ENCODE data around the gene DLST.

- TF ChIP-seq, protein P1, sequence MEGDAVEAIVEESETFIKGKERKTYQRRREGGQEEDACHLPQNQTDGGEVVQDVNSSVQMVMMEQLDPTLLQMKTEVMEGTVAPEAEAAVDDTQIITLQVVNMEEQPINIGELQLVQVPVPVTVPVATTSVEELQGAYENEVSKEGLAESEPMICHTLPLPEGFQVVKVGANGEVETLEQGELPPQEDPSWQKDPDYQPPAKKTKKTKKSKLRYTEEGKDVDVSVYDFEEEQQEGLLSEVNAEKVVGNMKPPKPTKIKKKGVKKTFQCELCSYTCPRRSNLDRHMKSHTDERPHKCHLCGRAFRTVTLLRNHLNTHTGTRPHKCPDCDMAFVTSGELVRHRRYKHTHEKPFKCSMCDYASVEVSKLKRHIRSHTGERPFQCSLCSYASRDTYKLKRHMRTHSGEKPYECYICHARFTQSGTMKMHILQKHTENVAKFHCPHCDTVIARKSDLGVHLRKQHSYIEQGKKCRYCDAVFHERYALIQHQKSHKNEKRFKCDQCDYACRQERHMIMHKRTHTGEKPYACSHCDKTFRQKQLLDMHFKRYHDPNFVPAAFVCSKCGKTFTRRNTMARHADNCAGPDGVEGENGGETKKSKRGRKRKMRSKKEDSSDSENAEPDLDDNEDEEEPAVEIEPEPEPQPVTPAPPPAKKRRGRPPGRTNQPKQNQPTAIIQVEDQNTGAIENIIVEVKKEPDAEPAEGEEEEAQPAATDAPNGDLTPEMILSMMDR (optimal IDR thresholded peaks at IDR 0.05 in 1 of 3, IDR thresholded peaks at IDR 0.05 in 1 of 3, conservative IDR thresholded peaks at IDR 0.05 in 1 of 3; ENCODE audit: extremely low read depth in 1 of 3, insufficient read depth in 2 of 3, low read length in 3 of 3), result no peak
- TF ChIP-seq EZH2 (IDR thresholded peaks at IDR 0.05; ENCODE audit: low read length), result no peak
These were observed 14.7 kb downstream of the DLST start for GRCh38 chr14:74896400-74896799.
